GM12801 (cell line): ENCODE measurements around the gene PCDHB4.

Source experiments
- CTCF ChIP-seq: IDR thresholded peaks from one replicate; pipeline ENCODE4 v1.5.1; 2011; ENCODE audit warnings: control low read depth; ENCODE audit not compliant: insufficient read length; ENCODE audit errors: extremely low read depth

Gene PCDHB4

DNA sequence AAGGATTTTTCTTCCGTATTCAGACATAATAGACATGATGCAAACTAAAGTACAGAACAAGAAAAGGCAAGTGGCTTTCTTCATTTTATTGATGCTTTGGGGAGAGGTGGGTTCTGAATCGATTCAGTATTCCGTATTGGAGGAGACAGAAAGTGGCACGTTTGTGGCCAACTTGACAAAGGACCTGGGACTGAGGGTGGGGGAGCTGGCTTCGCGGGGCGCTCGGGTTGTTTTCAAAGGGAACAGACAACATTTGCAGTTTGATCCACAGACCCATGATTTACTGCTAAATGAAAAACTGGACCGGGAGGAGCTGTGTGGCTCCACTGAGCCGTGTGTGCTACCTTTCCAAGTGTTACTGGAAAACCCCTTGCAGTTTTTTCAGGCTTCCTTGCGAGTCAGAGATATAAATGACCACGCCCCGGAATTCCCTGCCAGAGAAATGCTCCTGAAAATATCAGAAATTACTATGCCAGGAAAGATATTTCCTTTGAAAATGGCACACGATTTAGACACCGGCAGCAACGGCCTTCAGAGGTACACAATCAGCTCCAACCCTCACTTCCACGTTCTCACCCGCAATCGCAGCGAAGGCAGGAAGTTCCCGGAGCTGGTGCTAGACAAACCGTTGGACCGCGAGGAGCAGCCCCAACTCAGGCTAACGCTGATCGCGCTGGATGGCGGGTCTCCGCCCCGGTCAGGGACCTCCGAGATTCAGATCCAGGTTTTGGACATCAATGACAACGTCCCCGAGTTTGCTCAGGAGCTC, 28.8 kb downstream of the PCDHB4 start:
- no peak for TF ChIP-seq CTCF

DNA sequence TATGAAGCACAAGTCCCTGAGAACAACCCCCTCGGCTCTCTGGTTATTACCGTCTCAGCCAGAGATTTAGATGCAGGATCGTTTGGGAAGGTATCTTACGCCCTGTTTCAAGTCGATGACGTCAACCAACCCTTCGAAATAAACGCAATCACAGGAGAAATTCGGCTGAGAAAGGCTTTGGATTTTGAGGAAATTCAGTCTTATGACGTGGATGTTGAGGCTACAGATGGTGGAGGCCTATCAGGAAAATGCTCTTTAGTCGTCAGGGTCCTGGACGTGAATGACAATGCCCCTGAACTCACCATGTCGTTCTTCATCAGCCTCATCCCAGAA, 29.3 kb downstream of the PCDHB4 start:
- TF ChIP-seq CTCF = no peak

- no peak for TF ChIP-seq CTCF
Measured at GRCh38 chr5:141155540-141156374, 34.1 kb downstream of the PCDHB4 start.

DNA sequence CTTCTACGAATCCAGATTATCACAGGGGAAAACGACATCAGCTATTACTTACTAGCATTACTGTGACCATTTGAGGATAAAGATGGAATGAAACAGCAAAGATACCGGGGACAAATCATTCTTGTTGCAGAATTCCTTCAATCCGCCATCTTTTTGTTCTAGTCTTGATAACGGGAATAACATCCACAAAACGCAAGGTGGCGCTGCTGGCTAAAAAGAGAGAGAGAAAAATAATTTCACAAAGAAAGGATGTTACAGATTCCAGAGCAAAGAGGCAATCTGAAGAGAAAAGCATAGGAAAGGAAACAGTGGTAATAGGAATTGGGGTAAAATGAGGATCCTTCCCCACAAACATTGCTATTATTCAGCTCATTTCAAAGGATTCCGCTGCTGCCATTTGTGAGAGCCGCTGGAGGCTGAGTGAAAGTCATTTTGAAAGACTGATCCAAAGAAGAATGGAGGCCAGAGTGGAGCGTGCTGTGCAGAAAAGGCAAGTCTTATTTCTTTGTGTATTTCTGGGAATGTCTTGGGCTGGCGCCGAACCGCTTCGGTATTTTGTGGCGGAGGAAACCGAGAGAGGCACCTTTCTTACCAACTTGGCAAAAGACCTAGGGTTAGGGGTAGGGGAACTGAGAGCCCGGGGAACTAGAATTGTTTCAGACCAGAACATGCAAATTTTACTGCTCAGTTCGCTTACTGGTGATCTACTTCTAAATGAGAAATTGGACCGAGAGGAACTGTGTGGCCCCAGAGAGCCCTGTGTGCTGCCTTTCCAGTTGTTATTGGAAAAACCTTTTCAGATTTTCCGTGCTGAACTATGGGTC, 51.0 kb downstream of the PCDHB4 start, which contains the start of gene PCDHB7:
PCDHB7 (plus strand) TSS at position 264 of the 824 bp plus-strand sequence; CDS start at position 456, 192 bp downstream.
- TF ChIP-seq CTCF = no peak
